NCI-H1417 (cell line): ENCODE measurements around the gene FAM174B.

Experiments
- DNase-seq, 3 experiments: peaks; one replicate each; lab custom pipeline; 2025; lab: John Stamatoyannopoulos, UW

The FAM174B gene

DNA sequence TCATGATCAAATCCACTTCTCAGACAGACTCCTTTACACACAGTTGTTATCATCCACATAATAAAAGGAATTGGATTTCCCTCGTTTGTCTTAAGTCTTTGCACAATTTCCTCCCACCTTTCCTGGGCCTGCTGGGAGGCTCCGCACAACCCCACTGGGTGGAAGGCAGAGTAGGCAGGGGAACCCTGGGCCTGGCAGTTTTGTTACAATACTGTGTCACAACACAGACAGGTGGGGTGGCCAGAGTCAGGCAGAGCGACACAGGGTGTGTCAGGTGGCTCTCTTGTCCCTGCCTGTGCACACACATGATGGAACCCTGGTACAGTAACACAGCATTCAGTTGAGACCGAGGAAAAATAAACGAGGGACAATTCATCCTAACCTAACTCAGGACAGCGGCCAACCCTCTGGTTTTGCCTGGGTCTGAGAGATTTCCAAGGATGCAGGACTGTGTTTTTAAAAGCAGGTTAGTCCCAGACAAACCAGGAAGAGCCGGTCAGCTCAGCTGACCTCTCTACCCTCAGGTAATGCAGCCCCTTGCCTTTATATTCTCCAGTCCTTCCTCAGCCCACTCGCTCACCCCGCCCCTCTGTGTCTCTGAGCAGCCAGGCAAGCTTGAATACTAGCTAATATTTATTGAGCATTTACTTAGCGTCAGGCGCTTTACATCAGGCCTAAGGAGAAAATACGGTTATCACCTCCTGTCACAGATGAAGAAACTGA lies 8.8 kb upstream of the FAM174B start:
- DNase-seq: no peak

- no peak for DNase-seq
Observed at GRCh38 chr15:92663250-92663951, 7.8 kb upstream of the FAM174B start.

DNA sequence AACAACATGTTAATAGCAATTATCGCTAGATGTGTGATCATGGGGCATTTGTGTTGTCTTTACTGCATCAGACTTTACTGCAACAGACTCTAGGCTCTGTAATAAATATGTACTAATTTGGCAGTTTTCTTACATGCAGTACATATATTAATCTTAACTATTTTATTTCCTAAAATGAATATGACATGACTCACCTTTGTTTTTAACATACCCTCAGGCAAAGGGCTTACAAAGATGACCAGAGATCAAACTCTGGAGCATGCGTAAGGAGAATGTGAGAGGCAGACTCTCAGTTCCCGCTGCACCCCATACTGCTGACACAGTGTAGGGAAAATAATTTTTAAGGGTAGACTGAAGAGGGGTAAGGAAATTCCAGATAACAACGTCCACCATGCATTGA lies 7.2 kb upstream of the FAM174B start:
- DNase-seq: no peak

DNA sequence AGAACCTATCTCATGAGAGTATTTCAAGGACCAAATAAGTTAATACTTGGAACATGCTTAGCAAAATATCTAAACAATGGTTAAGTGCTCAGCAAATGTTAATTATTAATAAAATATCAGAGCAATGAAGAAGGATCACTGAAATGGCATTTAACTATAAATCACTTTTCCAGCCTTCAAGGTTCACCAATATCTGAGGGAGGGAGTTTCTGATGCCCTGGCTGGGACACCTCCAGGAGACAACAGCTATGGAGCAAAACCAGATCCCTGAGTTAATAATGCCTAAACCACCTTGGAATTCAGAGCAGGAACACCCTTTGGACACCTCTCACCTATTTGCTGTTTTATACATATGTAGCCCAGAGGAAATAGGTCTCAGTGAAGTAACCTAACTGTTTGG lies 6.4 kb upstream of the FAM174B start:
- no peak for DNase-seq

GRCh38 chr15:92661069-92661468 lies 5.5 kb upstream of the FAM174B start:
- no peak for DNase-seq

- DNase-seq: no peak
Observed at GRCh38 chr15:92657486-92657885, 1.9 kb upstream of the FAM174B start.

DNA sequence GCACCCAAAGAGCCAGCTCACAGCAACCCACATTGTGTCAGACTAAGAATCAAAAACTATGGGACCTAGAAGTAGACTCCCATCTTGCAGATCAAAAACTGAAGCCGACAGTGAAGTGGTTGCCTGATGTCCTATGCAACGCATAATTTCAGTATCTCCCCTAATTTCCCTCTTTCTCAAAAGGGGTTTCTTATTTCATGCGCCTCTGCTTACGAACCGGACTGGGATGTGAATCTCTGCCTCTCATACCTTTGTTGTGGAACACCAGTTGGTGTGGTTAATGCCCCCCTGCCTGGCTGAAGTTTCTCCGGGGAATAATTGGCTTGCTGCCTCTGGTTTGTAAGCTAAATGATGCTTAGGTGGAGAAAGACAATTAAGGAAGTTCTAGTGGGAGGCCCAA lies 514 bp upstream of the FAM174B start:
- DNase-seq: peak in 1 of 3 experiments; percentile 55

- DNase-seq: peak in 2 of 3 experiments; percentile 56 to 71
Observed at GRCh38 chr15:92654662-92655061, 913 bp downstream of the FAM174B start.

DNA sequence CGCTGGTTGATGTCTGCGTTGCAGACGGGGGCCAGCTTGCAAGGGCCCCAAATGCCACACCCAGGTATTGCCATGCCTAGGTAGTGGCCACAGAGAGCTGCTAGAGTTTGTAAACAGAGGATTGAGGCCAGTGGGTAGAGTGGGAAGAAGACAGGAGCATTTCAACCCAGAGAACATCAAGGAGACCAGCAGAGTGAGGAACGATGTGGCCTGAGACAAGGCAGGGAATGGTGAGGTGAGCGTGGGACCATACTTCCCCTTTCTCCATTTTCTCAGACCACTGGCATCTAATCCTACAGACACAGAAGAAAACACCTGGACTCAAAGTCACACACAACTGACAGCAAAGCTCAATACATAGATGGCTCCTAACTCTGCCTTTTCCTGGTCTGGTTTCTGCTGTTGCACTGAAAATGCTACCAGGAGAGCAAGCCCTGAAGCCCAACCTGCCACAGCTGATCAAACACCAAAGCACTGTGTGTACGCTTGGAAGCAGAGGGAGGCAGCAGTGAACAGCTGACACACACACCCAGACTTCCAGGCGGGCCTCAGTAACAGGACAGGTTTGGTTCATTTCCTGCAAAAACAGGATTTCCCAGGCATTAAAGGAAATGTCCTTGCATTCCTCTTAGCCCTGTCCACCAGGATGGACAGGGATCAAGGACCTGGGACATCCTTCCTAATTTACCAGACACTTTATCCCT lies 1.6 kb downstream of the FAM174B start:
- peak; percentile 80 to 93 (median 83) for DNase-seq

- no peak for DNase-seq
Observed at GRCh38 chr15:92653366-92653765, 2.2 kb downstream of the FAM174B start.

GRCh38 chr15:92652576-92652966 lies 3.0 kb downstream of the FAM174B start:
- DNase-seq: no peak

DNA sequence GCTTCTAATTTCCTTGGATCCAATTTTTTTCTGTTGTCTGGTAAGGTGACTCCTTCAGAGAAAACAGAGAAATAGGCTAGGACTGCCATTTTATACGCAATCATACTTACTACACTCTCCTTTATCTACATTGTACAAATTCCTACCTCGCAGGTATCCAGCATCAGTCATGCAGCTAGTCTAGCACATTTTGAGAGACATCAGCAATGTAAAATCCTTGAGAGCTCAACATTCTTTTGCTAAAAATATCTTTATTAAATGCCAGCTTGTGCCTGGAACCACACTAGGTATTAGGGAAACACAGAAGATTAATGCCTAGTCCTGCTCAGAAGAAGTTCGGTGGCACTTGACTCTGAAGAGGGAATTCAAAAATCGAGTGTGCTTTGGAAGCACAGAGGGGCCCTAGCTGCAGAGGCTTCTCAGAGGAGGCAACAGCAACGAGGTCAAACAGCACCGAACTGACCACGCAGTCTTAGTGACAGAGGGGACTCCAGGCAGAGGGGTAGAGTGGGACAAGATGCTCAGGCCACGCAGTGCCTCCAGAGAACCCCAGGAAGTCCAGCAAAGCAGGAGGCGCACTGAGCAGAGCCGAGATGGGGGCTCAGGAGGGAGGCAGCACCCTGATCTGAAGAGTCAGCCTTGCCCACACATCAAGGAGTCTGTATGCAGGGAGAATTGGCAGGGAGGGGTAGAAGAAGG lies 3.5 kb downstream of the FAM174B start:
- DNase-seq: no peak

DNA sequence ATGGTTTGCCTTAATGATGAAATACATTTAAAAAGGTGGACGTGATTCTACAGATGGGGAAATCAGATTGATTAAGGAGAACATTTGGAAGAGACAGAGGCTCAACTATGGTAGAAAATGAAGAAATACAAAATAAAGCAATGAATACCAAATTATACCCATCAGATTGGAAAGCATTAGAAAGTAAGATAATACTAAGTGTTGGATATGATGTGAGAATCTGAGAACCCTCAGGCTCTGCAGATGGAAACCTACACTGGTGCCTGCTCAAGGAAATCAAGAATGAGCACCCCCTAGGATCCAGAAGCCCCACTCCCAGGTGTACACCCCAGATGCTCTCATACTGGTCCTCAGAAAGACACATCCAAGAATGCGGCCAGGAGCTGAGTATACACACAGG lies 4.6 kb downstream of the FAM174B start:
- DNase-seq: no peak

DNA sequence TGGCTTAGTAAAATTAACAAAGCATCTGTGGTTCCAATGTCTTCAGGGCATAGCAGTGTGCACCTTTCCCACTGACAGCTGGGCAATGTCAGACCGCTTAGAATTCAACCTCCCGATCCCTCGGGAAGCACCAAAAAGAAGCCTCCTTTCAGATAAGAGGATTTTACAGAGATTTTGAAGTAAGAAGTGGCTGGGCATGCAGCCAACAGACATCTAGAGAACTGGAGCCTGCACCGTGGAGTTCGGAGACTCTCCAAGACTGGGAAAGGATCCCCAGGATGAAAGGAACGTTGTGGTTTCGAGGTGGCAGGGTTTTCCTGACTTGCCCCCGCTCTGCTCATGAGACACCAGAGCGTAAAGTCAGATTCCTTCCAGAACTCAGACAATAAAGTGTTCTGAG lies 5.3 kb downstream of the FAM174B start:
- DNase-seq: peak in 1 of 3 experiments; percentile 96

GRCh38 chr15:92648190-92648875 lies 7.2 kb downstream of the FAM174B start:
- peak in 1 of 3 experiments; percentile 67 for DNase-seq

- no peak for DNase-seq
Observed at GRCh38 chr15:92647467-92648163, 8.0 kb downstream of the FAM174B start.

DNA sequence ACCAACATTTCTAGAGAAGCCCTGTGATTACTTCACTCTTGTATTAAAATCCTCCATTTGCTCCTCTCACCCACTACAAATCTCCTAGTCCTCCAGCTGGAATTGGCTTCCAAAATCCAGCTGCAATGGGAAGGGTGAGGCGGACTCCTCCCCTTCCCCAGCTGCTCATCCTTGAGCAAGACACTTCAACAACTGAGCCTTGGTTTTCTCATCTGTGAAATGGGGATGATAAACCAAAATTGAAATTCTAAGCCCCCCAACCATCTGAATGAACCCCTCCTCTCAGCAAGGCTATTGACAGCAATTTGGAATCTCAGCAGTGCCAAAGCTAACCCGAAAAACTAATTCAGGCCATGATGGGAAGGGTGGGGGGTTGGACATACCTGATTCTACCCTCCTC lies 9.4 kb downstream of the FAM174B start:
- DNase-seq: no peak

DNA sequence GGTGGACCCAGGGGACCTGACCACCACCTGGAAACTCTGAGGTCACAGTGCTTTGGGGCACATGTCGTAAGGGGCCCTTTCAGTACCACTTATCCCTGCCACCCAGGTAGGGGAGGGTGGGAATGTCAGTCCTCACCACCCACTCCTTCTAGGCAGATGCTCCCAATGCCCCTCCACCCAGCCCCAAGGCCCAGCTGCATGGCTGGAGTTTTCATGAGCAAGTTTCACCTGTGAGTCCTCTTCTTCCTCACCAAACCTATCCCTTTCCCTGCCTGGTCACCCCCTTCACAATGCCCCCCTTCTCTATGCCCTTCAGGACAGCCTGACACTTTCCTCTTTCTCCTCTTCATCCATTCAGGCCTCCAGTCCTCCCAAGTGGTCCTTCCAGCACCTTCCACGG lies 9.8 kb downstream of the FAM174B start:
- no peak for DNase-seq

GRCh38 chr15:92645051-92645631 lies 10.4 kb downstream of the FAM174B start:
- DNase-seq: peak in 1 of 3 experiments; percentile 29
